Vagina (tissue), 2 donors: ENCODE measurements around the gene LGALS8.

Experiments
- CTCF ChIP-seq, 3 experiments: fragments of 450-650 bp in 2 of 3; fragments of 200-600 bp in 1 of 3; sonication (generic) in 1 of 3; IDR thresholded peaks; one replicate each; pipeline ENCODE4 v1.5.1; 2017 to 2019; ENCODE audit warnings: antibody characterized with exemption in 3 of 3, mild to moderate bottlenecking in 2 of 3, moderate library complexity in 2 of 3
- POLR2A ChIP-seq, 2 donors: fragments of 450-650 bp; IDR thresholded peaks; one replicate each; pipeline ENCODE4 v1.6.1; 2017; ENCODE audit warnings: antibody characterized with exemption in 2 of 2, mild to moderate bottlenecking in 2 of 2, moderate library complexity in 2 of 2

- TF ChIP-seq CTCF (IDR thresholded peaks at IDR 0.05) = no peak
- TF ChIP-seq POLR2A (IDR thresholded peaks at IDR 0.05) = no peak
These were observed 12.8 kb downstream of the LGALS8 start for GRCh38 chr1:236536540-236536939.
